Stimulated activated naive CD8-positive, alpha-beta T cell treated with anti-CD3 and anti-CD28 coated beads, Interleukin-15, Interleukin-2, amounts not matched to agents 100 ng/mL and 50 ng/mL, for 24 hours (primary cell): ENCODE results near the gene CCDC71L.

ENCODE experiments used
- H3K27ac Mint-ChIP-seq: one replicate; pipeline ENCODE4 v1.8.0; 2021; ENCODE audit warnings: mild to moderate bottlenecking, mixed read lengths
- H3K27me3 Mint-ChIP-seq: one replicate; pipeline ENCODE4 v1.8.0; 2021; ENCODE audit warnings: mixed read lengths
- H3K36me3 Mint-ChIP-seq: one replicate; pipeline ENCODE4 v1.8.0; 2021; ENCODE audit warnings: low read depth, mixed read lengths
- H3K4me1 Mint-ChIP-seq: one replicate; pipeline ENCODE4 v1.8.0; 2021; ENCODE audit warnings: low read depth, mixed read lengths
- H3K4me3 Mint-ChIP-seq: one replicate; pipeline ENCODE4 v1.8.0; 2021; ENCODE audit warnings: mild to moderate bottlenecking, mixed read lengths
- H3K9me3 Mint-ChIP-seq: one replicate; pipeline ENCODE4 v1.8.0; 2021; ENCODE audit warnings: mixed read lengths

The CCDC71L gene

GRCh38 chr7:106643216-106644000, 17.6 kb downstream of the CCDC71L start:
- H3K36me3 Mint-ChIP-seq = no peaks in the 10 kb centered on the region
- no peaks in the 10 kb centered on the region for H3K9me3 Mint-ChIP-seq
- no peak overlapping the region for H3K4me3 Mint-ChIP-seq
- no peak overlapping the region for H3K27ac Mint-ChIP-seq
- peaks cover 19% of the 10 kb centered on the region for H3K27me3 Mint-ChIP-seq
- H3K4me1 Mint-ChIP-seq = no peaks in the 10 kb centered on the region

- no peak overlapping the region for H3K4me3 Mint-ChIP-seq
- peaks cover 33% of the 10 kb centered on the region for H3K27me3 Mint-ChIP-seq
Measured at GRCh38 chr7:106641416-106641815, 19.5 kb downstream of the CCDC71L start.

GRCh38 chr7:106640368-106641141, 20.4 kb downstream of the CCDC71L start:
- no peaks in the 10 kb centered on the region for H3K36me3 Mint-ChIP-seq
- H3K4me1 Mint-ChIP-seq = no peaks in the 10 kb centered on the region
- no peaks in the 10 kb centered on the region for H3K9me3 Mint-ChIP-seq
- H3K27ac Mint-ChIP-seq = no peak overlapping the region
- H3K4me3 Mint-ChIP-seq = no peak overlapping the region
- H3K27me3 Mint-ChIP-seq = peaks cover 34% of the 10 kb centered on the region

More at GRCh38 chr7:106641416-106641815, 19.5 kb downstream of the CCDC71L start:
- Mint-ChIP-seq H3K27ac (no peak overlapping the region), H3K36me3 (no peaks in the 10 kb centered on the region), H3K4me1 (no peaks in the 10 kb centered on the region), H3K9me3 (no peaks in the 10 kb centered on the region)

GRCh38 chr7:106639476-106640334, 21.3 kb downstream of the CCDC71L start:
- no peaks in the 10 kb centered on the region for H3K9me3 Mint-ChIP-seq
- H3K4me1 Mint-ChIP-seq = no peaks in the 10 kb centered on the region
- no peak overlapping the region for H3K27ac Mint-ChIP-seq
- peaks cover 43% of the 10 kb centered on the region for H3K27me3 Mint-ChIP-seq
- H3K4me3 Mint-ChIP-seq = no peak overlapping the region
- H3K36me3 Mint-ChIP-seq = no peaks in the 10 kb centered on the region

- Mint-ChIP-seq H3K36me3 (no peaks in the 10 kb centered on the region), H3K9me3 (no peaks in the 10 kb centered on the region), H3K27ac (no peak overlapping the region), H3K4me1 (no peaks in the 10 kb centered on the region), H3K27me3 (peaks cover 39% of the 10 kb centered on the region), H3K4me3 (no peak overlapping the region)
Measured at GRCh38 chr7:106635411-106635810, 25.5 kb downstream of the CCDC71L start.

- Mint-ChIP-seq H3K9me3 (no peaks in the 10 kb centered on the region), H3K27ac (no peak overlapping the region), H3K36me3 (no peaks in the 10 kb centered on the region), H3K27me3 (peaks cover 35% of the 10 kb centered on the region), H3K4me3 (no peak overlapping the region), H3K4me1 (no peaks in the 10 kb centered on the region)
Measured at GRCh38 chr7:106634958-106635357, 26.0 kb downstream of the CCDC71L start.

- Mint-ChIP-seq H3K9me3 (no peaks in the 10 kb centered on the region), H3K4me1 (no peaks in the 10 kb centered on the region), H3K27ac (no peak overlapping the region), H3K4me3 (no peak overlapping the region), H3K36me3 (no peaks in the 10 kb centered on the region), H3K27me3 (peaks cover 14% of the 10 kb centered on the region)
Measured at GRCh38 chr7:106630648-106631047, 30.3 kb downstream of the CCDC71L start.

GRCh38 chr7:106629516-106629915, 31.4 kb downstream of the CCDC71L start:
- no peak overlapping the region for H3K4me3 Mint-ChIP-seq
- no peaks in the 10 kb centered on the region for H3K36me3 Mint-ChIP-seq
- H3K27me3 Mint-ChIP-seq = peaks cover 4% of the 10 kb centered on the region
- no peak overlapping the region for H3K27ac Mint-ChIP-seq
- no peaks in the 10 kb centered on the region for H3K4me1 Mint-ChIP-seq
- H3K9me3 Mint-ChIP-seq = no peaks in the 10 kb centered on the region

- Mint-ChIP-seq H3K4me1 (no peaks in the 10 kb centered on the region), H3K4me3 (no peak overlapping the region), H3K27ac (no peak overlapping the region), H3K9me3 (peaks cover under 1% of the 10 kb centered on the region), H3K27me3 (peaks cover 7% of the 10 kb centered on the region), H3K36me3 (no peaks in the 10 kb centered on the region)
Measured at GRCh38 chr7:106626376-106627164, 34.4 kb downstream of the CCDC71L start.

- H3K36me3 Mint-ChIP-seq = no peaks in the 10 kb centered on the region
- H3K4me1 Mint-ChIP-seq = no peaks in the 10 kb centered on the region
- H3K4me3 Mint-ChIP-seq = no peak overlapping the region
- H3K27me3 Mint-ChIP-seq = peaks cover 7% of the 10 kb centered on the region
- peaks cover 3% of the 10 kb centered on the region for H3K9me3 Mint-ChIP-seq
- no peak overlapping the region for H3K27ac Mint-ChIP-seq
Measured at GRCh38 chr7:106625678-106626301, 35.2 kb downstream of the CCDC71L start.

GRCh38 chr7:106623853-106624252, 37.1 kb downstream of the CCDC71L start:
- Mint-ChIP-seq H3K4me3 (no peak overlapping the region), H3K36me3 (no peaks in the 10 kb centered on the region), H3K9me3 (peaks cover 3% of the 10 kb centered on the region), H3K4me1 (no peaks in the 10 kb centered on the region), H3K27ac (no peak overlapping the region), H3K27me3 (peaks cover 4% of the 10 kb centered on the region)

GRCh38 chr7:106623315-106623660, 37.7 kb downstream of the CCDC71L start:
- Mint-ChIP-seq H3K9me3 (peaks cover 3% of the 10 kb centered on the region), H3K27ac (no peak overlapping the region), H3K27me3 (peaks cover 4% of the 10 kb centered on the region), H3K4me1 (no peaks in the 10 kb centered on the region), H3K36me3 (no peaks in the 10 kb centered on the region), H3K4me3 (no peak overlapping the region)

GRCh38 chr7:106622654-106623314, 38.2 kb downstream of the CCDC71L start:
- Mint-ChIP-seq H3K4me1 (no peaks in the 10 kb centered on the region), H3K4me3 (no peak overlapping the region), H3K9me3 (peaks cover 3% of the 10 kb centered on the region), H3K27me3 (peaks cover 4% of the 10 kb centered on the region), H3K27ac (no peak overlapping the region), H3K36me3 (no peaks in the 10 kb centered on the region)
